Measurements from ENCODE around the gene RSRP1.
A peak's percentile ranks its signal among the peaks of the same experiment; 100 is the strongest.
"Not testable (repeated sequence)": the region's sequence is repeated elsewhere in the genome, so short reads cannot be mapped to it uniquely, and the experiment has no call there.

The RSRP1 gene, protein sequence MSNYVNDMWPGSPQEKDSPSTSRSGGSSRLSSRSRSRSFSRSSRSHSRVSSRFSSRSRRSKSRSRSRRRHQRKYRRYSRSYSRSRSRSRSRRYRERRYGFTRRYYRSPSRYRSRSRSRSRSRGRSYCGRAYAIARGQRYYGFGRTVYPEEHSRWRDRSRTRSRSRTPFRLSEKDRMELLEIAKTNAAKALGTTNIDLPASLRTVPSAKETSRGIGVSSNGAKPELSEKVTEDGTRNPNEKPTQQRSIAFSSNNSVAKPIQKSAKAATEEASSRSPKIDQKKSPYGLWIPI

GRCh38 chr1:25247024-25247828, at the start of gene RSRP1:
RSRP1 (minus strand) TSS chr1:25247454; CDS start chr1:25246963, 491 bp downstream.
- DNase-seq (ENCODE audit: low read depth): peak; percentile 94

GRCh38 chr1:25296501-25296900, 49.2 kb upstream of the RSRP1 start:
- DNase-seq (ENCODE audit: low read depth): not testable (repeated sequence)

DNA sequence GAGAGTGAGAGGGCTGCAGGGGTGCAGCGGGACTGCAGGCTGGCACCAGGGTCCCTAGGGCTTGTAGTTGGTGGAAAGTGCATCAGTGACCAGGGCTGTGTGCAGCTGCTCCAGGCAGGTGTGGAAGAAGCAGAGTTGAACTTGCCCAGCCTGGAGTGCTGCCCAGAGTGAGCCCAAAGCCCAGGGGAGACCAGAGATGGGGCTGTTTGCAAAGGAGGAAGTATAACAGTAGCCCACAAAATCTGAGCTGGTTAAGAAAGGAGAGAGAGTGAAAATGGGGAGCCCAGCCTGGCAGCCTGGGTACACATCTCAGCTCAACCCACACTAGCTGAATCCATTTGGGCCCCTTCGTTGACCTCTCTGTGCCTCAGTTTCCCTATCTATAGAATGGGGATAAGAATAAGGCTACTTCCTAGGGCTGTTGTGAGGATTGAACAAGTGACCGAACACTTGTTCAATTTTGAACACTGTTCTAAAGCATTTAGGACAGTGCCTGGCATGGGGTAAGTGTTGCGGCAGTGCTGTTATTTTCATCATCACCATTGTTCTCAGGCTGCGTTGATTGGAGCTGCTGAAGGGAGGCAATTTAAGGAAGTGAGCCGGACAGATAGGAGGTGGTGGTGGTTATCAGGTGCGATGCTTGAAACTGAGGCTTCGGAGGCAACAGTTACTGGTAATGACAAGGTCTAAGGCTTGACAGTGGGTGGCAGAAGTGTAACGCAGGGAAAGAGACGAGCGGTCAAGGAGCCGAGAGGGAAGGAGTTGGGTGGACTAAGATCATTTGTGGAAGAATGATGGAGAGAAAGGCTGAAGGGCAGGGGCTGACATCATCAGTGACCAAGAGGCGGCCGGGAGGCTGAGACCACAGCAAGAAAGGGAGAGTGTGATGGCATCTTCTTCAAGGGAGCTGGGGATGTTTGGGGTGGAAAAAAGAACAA, 47.9 kb upstream of the RSRP1 start:
- DNase-seq (ENCODE audit: low read depth): not testable (repeated sequence)

- DNase-seq (ENCODE audit: low read depth): not testable (repeated sequence)
These were observed 46.2 kb upstream of the RSRP1 start for GRCh38 chr1:25293426-25293825.

DNA sequence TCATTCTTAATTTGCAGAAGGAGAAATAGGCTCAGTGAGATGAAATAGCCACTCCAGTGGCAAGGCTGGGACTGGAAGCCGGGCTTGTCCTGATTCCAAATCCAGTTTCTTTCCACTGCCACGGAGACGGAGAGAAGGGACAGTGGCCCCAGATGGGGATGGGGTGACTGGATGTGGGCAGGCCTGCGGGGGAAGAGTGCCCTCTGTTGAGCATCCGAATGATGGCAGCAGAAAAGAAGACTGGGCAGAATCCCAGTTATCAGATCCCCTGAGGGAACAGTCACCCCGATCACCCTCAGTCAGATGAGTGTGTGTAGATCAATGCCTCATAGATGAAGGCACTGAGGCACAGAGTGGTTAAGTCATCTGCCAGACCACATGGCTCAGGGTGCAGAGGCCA, 42.8 kb upstream of the RSRP1 start:
- not testable (repeated sequence) for DNase-seq (ENCODE audit: low read depth)

GRCh38 chr1:25288573-25289101, 41.4 kb upstream of the RSRP1 start:
- DNase-seq (ENCODE audit: low read depth): not testable (repeated sequence)

GRCh38 chr1:25287164-25287563, 39.9 kb upstream of the RSRP1 start:
- DNase-seq (ENCODE audit: low read depth): not testable (repeated sequence)

GRCh38 chr1:25285862-25286261, 38.6 kb upstream of the RSRP1 start:
- DNase-seq (ENCODE audit: low read depth): not testable (repeated sequence)

GRCh38 chr1:25279693-25280111, 32.4 kb upstream of the RSRP1 start:
- DNase-seq (ENCODE audit: low read depth): not testable (repeated sequence)

DNA sequence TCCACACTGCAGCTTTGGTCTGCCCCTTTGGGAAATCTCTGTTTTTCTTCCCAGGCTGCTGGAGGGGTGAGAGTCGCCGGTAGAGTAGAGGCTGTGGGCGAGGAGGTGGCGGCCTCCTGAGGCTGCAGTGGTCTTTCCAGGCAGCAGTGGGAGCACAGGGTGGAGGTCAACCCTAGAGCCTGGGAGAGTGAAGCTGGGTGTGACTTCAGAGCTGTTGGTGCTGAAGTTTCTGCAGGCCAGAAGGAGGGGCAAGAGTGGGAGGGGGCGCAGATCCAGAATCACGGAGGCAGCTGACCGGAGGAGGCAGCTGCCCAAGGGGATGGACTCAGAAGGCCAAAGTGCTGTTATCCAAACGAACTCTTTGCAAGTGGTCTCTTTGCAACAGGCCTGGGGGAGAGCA, 31.5 kb upstream of the RSRP1 start:
- not testable (repeated sequence) for DNase-seq (ENCODE audit: low read depth)

GRCh38 chr1:25278358-25278757, 31.1 kb upstream of the RSRP1 start:
- DNase-seq (ENCODE audit: low read depth): not testable (repeated sequence)

DNA sequence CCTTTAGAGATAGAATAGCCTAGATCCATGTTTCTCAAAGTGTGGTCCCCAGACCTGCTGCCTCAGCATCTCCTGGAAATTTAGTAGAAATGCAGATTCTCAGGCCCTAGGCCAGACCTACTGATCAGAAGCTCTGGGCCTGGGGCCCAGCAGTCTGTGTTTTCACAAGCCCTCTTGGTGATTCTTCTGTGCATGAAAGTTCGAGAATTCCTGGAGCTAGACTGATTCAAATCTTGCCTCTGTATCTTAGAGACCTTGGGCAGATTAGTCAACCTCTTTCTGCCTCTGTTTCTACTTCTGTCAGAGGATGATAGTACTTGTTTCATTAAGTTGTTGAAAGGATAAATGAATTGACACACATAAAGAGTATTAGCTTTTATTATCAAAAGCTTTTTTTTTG, 30.0 kb upstream of the RSRP1 start:
- DNase-seq (ENCODE audit: low read depth): not testable (repeated sequence)

GRCh38 chr1:25275648-25276047, 28.4 kb upstream of the RSRP1 start:
- not testable (repeated sequence) for DNase-seq (ENCODE audit: low read depth)

DNA sequence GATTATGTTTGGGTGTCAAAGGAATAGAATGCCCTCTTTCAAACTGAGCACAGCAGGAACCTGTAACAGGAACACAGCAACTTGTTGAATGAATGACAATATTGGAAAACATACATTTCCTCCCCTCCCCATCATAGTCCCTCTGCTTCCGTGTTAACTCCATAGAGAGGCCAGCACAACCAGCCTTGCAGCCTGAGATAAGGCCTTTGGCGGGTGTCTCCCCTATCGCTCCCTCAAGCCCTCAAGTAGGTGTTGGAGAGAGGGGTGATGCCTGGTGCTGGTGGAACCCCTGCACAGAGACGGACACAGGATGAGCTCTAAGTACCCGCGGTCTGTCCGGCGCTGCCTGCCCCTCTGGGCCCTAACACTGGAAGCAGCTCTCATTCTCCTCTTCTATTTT, 25.0 kb upstream of the RSRP1 start, which contains the start of gene RHD:
RHD (plus strand) TSS at position 272 of the 400 bp plus-strand sequence; CDS start at position 311, 39 bp downstream.
- DNase-seq (ENCODE audit: low read depth): not testable (repeated sequence)

DNA sequence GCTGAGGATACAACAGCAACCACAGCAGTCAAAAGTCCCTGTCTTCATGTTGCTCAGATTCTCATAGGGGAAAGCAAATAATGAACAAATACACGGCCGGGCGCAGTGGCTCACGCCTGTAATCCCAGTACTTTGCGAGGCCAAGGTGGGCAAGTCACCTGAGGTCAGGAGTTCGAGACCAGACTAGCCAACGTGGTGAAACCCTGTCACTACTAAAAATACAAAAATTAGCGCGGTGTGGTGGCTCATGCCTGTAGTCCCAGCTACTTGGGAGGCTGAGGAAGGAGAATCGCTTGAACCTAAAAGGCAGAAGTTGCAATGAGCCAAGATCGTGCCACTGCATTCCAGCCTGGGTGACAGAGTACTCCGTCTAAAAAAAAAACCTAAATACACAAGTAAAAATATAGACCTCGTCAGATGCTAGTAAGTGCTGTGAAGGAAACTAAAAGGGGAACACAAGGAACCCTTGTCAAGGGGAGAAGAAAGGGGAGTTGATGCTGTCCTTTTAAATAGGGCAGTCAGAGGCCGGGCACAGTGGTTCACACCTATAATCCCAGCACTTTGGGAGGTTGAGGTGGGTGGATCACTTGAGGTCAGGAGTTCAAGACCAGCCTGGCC, 21.0 kb upstream of the RSRP1 start:
- DNase-seq (ENCODE audit: low read depth): not testable (repeated sequence)

DNA sequence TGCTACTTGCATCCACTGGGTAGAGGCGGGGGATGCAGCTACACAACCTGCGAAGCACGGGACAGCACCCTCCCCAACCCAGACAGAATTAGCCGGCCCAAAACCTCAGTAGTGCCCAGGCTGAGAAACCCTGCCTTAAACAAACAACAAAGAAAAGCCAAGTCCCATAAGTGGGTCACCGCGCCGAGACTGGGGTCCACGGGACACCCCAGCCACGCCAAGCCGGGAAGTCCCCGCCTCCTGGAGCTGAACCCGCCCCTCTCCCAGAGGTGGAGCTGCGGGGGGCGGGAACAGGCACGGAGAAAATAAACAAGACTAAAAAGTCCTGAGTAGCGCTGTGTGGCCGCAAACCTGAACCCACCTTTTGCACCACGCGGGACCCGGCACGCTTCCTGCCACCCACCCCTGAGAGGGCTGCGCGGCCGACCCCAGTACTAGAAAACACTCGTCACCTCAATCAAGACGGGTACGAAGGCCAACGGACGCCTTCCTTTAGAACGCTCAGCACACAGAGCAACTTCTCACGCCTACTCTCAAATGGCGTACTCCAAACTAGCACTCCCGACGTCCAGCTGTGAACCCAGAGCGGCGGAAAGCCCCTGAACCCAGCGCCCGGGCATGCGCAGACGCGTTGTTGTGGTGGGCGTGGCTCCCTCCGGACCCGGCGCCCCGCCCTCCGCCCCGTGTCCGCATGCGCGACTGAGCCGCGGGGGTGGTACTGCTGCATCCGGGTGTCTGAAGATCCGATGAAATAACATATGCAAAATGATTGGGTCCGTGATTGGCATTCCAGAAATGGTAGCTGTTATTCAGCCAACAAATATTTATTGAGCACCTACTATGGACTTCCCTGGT, 20.3 kb upstream of the RSRP1 start:
- DNase-seq (ENCODE audit: low read depth): peak; percentile 66

DNA sequence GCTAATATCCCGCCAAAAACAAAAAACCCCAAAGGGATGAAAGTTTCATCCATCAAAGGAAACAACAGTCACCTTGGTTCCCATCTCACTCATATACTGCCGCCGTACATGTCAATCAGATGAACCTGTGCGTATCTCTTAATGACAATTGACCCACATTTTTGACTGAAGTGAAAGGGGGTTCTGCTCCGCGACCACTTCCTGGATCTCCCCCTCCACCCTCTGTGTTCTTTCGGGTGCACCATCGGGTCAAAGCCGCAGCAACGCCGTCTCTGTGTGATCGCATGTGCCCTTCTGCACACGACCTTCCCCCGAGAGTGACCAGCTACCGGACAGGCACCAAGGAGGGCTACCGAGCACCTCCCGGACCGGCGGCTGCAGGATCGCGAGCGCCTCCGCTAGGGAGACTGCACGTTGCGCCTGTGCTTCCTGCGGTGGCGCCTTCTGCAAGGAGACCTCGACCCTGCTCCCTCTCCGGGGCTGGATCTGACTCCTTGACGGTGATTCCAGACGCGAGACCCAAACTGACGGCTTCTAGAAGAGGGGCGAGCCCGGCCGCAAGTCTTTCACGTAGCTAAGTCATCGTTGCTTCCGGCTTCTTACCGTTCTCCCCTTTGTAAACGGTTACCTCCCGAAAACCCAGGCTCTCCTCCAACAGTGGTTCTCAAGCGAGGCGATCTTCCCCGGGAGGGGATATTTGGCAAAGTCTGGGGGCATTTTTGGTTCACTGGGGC, 19.5 kb upstream of the RSRP1 start:
- DNase-seq (ENCODE audit: low read depth): not testable (repeated sequence)

DNA sequence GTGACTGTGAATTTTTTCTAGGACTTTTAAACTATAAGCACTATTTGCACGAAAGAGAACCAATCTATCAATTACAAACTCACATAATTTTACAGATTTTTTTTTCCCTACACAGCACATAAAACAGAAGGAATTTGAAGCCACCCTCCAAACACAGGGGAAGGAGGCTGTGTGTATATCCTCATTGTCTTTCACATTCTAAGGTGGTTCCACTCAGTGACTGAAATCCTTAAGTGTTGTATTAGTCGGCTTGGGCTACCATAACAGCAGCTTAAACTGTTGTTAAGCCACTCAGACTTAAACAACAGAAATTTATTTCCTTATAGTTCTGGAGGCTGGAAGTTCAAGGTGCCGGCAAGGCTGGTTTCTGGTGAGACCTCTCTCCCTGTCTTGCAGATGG, 13.1 kb upstream of the RSRP1 start:
- not testable (repeated sequence) for DNase-seq (ENCODE audit: low read depth)

DNA sequence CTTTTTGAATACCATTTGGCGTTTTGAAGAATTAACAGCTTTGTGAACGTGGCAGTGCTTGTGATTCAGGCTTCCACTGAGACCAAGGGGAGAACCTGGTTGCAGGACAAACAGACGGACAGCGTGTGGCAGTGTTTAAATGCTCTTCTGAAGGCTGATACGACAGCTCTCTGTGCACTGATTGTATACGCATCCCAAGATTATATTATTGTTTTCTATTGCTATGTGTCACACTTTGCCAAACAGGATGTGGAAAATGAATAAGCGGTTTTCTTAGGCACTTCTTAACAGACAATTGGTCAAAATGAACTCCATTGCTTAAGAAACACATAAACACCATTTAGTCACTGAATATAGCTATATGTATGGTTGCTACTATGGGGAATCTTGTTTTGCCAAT, 12.6 kb upstream of the RSRP1 start:
- peak; percentile 39 for DNase-seq (ENCODE audit: low read depth)

All from iris pigment epithelial cell (primary cell).